ENCODE results near the gene KCNK5.

DNA sequence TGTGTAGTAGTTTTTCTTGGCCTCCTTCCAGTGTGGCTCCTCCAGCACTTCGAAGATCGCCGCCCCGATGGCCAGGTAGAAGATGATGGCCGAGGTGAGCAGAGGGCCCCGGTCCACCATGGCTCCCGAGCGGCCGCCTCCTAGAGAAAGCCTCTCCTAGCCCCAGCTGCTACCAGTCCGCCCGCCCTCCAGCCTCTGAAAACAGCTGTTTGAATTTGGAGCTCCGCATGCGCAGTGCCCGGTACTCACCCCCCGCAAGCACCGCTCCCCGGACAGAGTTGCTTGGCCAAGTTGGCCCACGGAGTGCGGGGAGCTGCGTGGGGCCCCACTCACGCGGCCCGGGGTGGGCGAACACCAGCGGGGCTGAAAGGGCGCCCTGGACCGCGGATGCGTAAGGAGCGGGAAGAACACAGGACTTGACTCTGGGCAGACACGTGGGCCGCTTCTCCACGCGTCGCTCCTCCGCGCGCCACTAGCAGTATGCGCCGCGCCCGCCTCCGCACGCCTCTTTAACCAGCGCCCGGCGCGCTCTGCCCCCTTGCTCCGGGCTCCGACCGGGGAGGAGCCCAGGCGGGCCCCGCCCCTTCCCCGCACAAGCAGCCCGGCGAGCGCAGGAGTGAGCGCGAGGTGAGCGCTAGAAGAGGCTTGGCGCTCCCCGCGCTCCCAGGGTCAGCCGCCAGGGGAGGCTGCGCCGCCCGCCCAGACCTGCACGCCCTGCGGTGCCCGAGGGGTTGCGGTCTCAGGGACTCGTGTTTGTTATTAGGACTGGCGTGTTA lies at the start of gene KCNK5:
- peak; percentile 64 for TF ChIP-seq CTCF (IDR thresholded peaks at IDR 0.05; ENCODE audit: poor library complexity)
- TF ChIP-seq EZH2 (IDR thresholded peaks at IDR 0.05; ENCODE audit: borderline replicate concordance), result no peak
